Endometrial microvascular endothelial cells (primary cell): ENCODE measurements around the gene TDRD9. TPM values are rescaled to one million over a fixed set of nuclear protein-coding genes. Genes with fewer than 3 reads are reported as not detected.

Source experiments
- in situ Hi-C: cut with HindIII; loops from 2 replicates; pipeline ENCODE4 v1.10.0; 2017; ENCODE audit warnings: low sequenced_read_pairs, low pct_unique_long_range_greater_than_20kb; ENCODE audit errors: inconsistent ontology term
- total RNA-seq: library from RNA; depleted of rRNA; stranded (reverse); fragments of >200 nt; gene quantifications from one replicate; pipeline ENCODE4 v1.2.3, GENCODE V29; 2015; ENCODE audit errors: inconsistent ontology term

The TDRD9 gene
- total RNA-seq, 1 donor from 2014 or later: 0.09 TPM

GRCh38 chr14:104047761-104048160, 119.5 kb downstream of the TDRD9 start:
- in situ Hi-C loops: no loop called here

DNA sequence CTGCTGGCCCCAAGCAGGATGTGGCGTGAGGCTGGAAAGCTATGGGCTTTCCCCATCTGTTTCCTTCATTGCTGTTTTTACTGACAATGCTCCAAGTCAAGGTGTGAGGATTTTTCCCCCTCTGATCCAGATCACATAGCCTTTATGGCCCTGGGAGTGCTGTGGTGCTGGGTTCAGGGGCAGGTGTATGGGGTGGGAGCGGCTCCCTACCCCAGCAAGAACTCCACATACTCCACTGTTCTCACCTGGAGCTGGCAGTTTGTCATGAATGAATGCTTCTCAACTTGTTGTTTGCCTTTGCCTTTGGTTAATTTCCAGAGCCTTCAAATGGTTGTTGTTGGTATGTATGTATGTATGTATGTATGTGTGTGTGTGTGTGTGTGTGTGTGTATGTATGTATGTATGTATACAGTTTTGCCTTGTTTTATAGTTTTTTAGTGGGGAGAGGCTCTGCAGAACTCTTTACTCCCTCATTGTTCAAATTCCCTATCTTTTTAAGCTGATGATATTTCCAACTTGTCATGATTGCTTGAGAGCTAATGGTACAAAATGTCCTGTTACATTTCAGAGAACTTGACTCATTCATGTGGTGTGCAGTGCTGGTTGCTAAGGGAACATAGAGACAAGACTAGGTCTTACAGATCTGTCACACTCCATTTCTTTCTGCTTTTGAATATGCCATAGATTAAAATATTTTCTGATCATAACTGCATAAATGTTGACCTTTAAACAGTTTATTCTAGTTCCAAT, 120.7 kb downstream of the TDRD9 start:
- in situ Hi-C loops: no loop called here

DNA sequence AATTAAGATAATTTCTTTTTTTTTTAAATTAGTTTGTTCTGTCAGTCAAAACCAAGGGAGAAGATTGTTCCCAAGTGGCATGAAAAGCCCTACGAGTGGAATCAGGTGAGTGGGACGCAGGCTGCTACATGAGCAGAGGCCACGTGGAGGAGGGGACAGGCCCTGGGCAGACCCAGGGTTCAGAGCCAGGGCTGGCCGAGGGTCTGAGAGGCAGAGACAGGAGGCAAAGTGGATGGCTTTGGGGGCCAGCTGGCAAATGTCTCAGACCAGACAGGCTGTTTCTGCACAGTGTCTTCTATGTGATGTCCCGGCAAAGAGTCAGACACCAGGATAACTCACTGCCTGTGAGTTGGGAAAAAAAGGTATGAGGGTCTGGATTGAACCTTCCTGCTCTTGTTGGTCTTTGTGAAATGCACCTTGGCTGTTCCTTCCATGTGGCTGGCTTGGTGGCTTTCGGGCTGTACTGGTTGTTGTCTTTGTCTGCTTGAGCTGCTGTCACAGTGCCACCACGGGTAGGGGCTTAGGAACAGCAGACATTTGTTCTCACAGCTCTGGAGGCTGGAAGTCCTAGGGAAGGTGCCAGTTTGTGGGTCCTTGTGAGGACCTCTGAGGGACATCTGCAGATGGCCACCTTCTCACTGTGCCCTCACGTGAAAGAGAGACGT, 121.5 kb downstream of the TDRD9 start:
- in situ Hi-C loops: no loop called here

DNA sequence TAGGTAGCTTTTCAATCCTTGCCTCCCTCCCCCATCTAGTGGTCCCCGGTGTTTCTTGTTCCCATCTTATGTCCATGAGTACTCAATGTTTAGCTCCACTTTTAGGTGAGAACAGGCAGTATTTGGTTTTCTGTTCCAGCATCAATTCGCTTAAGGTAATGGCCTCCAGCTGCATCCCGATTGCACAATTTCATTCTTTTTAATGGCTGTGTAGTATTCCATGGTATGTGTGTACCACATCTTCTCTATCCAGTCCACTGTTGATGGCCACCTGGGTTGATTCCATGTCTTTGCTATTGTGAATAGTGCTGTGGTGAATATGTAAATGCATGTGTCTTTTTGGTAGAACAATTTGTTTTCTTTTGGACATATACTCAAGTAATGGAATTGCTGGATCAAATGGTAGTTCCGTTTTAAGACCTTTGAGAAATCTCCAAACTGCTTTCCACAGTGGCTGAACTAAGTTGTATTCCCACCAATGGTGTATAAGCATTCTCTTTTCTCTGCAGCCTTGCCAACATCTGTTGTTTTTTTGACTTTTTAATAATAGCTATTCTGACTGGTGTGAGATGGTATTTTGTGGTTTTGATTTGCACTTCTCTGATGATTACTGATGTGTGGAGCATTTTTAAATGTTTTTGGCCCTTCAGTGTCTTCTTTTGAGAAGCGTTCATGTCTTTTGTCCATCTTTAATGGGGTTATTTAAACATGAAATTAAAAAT, 123.0 kb downstream of the TDRD9 start:
- in situ Hi-C loops: no loop called here

DNA sequence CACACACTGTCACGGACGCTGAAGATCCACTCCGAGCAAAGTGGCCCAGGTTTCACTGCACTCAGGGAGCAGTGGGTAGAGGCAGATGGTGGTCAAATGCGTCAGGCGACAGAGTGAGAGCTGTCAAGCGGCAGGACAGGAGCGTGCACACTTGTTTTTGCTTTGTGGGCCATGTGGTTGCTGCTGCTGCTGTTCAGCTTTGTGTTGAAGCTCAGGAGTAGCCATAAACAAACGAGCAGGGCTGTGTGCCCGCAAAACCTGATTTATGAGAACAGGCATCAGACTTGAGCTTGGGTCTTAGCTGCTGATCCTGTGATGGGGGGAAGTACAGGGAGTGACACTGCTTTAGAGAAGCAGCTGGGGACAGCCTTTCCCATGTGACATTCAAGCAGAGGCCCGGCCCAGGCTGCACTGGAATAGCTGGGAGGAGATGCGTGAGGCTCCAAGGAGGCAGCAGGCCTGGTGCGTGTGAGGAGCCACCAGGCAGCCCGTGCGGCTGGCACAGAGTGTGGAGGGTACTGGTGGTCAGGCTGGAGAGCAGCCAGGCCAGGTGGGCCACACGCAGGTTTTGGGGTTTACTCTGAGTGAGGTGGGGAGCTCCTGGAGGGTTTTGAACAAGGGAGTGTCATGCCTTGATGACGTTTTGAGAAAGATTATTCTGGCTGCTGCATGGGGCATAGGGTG, 126.1 kb downstream of the TDRD9 start:
- in situ Hi-C loops: no loop called here

- in situ Hi-C loops: no loop called here
Observed at GRCh38 chr14:104062281-104062680, 134.0 kb downstream of the TDRD9 start.

GRCh38 chr14:104064003-104064402, 135.7 kb downstream of the TDRD9 start:
- in situ Hi-C loops: no loop called here

DNA sequence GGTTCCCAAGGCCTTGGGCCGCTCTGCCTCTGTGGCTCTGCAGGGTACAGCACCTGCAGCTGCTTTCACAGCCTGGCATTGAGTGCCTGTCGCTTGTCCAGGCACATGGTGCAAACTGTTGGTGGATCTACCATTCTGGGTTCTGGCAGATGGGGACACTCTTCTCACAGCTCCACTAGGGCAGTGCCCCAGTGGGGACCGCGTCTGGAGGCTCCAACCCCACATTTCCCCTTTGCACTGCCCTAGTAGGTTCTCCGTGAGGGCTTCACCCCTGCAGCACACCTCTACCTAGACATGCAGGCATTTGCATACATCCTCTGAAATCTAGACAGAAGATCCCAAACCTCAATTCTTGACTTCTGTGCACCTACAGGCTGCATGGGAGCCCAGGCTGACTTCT, 138.0 kb downstream of the TDRD9 start:
- in situ Hi-C loops: no loop called here

GRCh38 chr14:104066719-104067295, 138.6 kb downstream of the TDRD9 start:
- in situ Hi-C loops: no loop called here

GRCh38 chr14:104069541-104069940, 141.3 kb downstream of the TDRD9 start:
- in situ Hi-C loops: no loop called here

DNA sequence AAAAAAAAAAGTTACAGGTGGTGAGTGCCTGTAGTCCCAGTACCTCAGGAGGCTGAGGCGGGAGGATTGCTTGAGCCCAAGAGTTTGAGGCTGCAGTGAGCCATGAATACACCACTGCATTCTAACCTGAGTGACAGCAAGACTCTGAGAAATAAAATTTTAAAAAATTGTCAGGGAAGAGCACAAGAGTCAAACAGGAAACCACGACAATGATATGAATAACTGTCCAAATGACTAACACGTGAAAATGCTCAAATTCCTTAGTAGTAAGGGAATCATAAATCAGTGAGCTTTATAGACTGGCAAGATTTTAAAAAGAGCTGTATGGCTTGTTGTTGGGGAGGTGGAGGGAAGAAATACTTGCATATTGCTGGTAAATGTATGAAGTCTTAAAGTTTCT, 144.3 kb downstream of the TDRD9 start:
- in situ Hi-C loops: no loop called here

- in situ Hi-C loops: no loop called here
Observed at GRCh38 chr14:104073764-104074163, 145.5 kb downstream of the TDRD9 start.

- in situ Hi-C loops: no loop called here
Observed at GRCh38 chr14:104075530-104076151, 147.4 kb downstream of the TDRD9 start.

DNA sequence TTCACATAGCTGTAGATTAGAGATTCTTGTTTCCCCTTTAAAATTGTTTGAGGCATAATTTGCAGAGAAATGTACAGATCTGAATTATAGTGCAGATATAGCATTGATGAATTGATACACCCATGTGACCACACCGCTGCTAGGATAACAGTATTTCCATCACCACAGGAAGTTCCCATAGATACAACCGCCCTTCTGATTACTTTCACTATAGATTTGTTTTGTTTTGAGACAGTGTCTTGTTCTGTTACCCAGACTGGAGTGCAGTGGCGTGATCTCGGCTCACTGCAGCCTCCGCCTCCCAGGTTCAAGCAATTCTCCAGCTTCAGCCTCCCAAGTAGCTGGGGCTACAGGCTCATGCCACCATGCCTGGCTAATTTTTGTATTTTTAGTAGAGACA, 148.5 kb downstream of the TDRD9 start:
- in situ Hi-C loops: no loop called here

DNA sequence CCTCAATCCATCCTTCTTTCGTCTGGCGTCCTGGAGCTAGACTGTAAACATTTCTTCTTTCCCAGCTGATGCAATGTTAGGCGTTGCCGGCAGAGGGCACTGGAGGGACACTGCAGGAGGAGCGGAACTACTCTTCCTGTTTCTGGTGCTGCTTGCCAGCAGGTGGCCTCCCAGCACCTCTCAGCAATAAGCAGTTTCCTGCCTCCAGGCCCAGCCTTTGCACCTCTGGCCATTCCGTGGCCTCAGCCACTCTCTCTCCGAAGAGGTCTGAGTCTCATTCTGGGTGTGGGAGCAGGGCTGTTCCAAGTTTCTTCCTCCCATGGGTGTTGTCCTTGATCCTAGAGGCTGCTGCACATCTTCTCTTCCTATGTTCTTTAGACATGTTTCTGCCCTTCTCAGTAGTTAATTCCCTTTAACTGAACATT, 149.8 kb downstream of the TDRD9 start:
- in situ Hi-C loops: no loop called here

- in situ Hi-C loops: no loop called here
Observed at GRCh38 chr14:104080376-104081260, 152.4 kb downstream of the TDRD9 start.

DNA sequence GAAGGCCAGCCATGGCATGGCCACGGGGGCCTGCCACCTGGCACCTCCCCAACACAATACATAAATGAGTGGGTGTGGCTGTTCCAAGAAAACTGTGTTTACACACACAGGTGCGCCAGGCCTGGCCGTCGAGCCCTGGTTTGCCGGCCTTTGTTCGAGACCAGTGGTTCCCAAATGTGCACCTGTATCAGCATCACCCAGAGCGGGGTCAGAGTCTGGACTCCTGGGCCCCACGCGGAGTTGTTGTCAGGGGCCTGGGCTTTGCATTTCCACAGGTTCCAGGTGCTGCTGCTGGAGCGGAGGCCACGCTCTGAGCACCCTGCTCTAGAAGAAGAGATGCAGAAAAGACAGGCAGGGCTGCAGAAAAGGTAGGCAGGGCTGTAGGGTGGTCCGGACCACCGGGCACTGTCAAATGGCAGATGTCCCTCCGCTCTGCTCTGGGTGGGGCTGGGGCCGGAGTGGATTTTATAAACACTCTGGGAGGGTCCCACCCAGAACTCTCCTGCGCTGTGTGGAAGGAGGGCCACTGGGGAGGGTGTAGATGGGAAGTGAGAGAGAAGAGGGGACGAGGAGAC, 153.1 kb downstream of the TDRD9 start:
- in situ Hi-C loops: no loop called here
